HG03045 (cell line): ENCODE results near the gene THPO.
"Not testable (repeated sequence)": the region's sequence is repeated elsewhere in the genome, so short reads cannot be mapped to it uniquely, and the experiment has no call there.

ENCODE experiments used
- ATAC-seq: cut with Tn5 transposase; IDR thresholded peaks from one replicate; pipeline ENCODE4 v1.9.1; 2021; ENCODE audit warnings: mild to moderate bottlenecking, moderate library complexity; ENCODE audit not compliant: unreplicated experiment

Gene THPO

GRCh38 chr3:184352149-184352785 lies 25.7 kb downstream of the THPO start:
- no peak for ATAC-seq

DNA sequence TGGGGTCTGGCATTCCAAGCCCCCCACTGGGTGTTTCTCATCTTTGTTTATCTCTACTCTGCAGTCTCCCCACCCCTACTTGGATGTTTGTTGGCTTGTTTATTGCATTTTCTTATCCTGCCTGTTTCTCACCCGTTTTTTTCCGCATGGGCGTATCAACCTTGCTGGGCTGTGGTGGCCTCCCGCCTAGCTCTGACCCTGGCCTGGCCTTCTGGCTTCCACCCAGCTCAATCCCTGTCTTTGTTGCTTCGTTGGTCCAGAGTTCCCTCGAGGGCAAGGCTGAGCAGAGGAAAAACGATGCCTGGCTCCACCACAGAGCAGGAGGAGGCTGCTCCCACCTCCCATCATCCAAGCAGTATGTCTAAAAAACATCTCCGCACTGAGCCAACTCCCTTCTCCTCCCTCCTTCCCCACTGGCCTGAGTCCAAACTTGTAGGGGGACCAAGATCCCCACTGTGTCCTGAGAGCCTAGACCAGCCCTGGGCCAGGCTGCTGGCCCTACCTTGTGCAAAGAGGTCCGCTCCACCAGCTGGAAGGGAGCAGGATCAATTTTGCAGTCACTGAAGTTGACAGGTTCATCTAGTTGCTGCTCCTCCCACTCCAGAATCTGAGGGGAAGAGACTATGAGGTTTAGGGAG lies 26.4 kb downstream of the THPO start:
- ATAC-seq, result no peak

DNA sequence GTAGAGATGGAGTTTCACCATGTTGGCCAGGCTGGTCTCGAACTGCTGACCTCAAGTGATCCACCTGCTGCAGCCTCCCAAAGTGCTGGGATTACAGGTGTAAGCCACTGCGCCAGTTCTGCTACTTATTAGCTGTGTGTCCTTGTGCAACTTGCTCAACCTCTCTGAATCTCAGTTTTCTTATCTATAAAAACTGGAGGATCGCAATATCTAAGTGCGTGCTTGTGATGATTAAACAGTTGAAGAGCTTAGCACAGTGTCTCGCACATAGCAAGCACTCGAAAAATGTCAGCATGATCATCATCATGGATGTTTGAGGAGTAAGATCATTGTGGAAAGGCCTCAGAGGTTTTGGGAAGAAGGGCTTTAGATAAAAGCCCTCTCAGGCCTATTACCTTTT lies 27.4 kb downstream of the THPO start:
- no peak for ATAC-seq

GRCh38 chr3:184349563-184350470 lies 28.2 kb downstream of the THPO start:
- ATAC-seq, result no peak

GRCh38 chr3:184348057-184348382 lies 30.0 kb downstream of the THPO start:
- ATAC-seq, result no peak

GRCh38 chr3:184347321-184348056 lies 30.5 kb downstream of the THPO start:
- no peak for ATAC-seq

DNA sequence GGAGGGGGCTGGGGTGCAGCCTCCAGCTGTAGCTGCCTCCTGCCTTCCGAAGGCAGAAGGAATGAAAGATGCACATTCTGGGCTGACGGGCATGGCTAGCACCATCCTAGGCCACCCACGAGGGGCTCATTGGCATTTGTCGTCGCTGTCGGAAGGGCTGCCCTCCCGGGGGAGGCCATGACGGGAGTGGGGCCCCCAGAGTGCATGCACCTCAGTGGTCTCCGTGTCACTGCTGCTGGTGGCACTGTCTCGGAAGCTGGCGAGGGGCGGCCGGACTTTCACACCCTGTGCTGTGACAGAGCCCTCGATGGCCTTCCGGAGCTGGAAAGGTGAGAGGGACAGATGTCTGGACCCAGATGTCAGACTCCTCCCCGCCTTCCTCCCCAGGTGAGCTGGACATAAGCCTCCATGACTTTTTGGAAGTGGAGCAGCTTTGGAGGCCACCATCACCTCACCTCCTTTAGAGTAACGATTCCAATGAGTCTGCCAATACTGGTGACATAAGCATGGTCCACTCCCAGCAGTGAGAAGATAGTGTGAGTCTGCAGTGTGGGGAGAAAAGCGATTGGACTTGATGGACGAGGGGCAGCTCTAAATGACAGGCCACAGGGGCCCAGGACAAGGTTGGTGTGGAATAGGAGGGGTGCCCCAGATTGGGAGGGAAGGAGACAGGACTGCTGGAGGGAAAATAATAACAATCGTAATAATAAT lies 31.4 kb downstream of the THPO start:
- no peak for ATAC-seq

- ATAC-seq, result no peak
Measured at GRCh38 chr3:184345317-184346144, 32.5 kb downstream of the THPO start.

GRCh38 chr3:184344579-184345316 lies 33.3 kb downstream of the THPO start:
- ATAC-seq, result no peak

DNA sequence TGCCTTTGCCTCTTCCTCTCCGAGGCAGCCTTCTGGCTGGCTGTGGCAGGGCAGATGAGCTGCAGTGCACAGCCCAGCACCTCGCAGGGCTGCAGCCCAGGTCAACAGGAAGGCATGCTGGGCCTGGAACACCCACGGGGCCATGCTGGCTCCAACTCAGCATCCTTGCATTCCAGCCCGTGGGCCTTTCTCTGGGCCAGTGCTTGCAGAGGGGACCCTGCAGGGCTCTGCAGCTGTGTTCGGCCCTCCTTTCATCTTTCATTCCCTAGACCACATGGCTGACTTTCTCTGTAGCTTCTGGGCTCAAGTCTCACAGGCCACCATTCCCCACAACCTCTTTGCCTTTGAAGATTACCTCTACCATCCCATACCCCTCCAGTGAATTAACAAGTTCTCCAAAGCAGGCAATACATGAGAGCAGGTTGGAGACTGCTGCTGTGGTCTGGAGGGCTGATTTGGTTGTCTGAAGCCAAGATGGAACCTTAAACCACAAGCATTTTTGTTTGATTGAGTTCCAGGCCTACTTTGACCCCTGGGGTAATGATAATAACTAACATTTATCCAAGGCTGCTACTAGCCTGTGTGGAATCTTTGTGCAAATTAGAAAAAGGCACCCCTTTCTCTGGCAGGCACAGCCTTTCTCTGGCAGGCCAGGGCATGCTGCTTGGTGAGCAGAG lies 34.7 kb downstream of the THPO start:
- no peak for ATAC-seq

GRCh38 chr3:184341925-184342324 lies 36.1 kb downstream of the THPO start:
- no peak for ATAC-seq

DNA sequence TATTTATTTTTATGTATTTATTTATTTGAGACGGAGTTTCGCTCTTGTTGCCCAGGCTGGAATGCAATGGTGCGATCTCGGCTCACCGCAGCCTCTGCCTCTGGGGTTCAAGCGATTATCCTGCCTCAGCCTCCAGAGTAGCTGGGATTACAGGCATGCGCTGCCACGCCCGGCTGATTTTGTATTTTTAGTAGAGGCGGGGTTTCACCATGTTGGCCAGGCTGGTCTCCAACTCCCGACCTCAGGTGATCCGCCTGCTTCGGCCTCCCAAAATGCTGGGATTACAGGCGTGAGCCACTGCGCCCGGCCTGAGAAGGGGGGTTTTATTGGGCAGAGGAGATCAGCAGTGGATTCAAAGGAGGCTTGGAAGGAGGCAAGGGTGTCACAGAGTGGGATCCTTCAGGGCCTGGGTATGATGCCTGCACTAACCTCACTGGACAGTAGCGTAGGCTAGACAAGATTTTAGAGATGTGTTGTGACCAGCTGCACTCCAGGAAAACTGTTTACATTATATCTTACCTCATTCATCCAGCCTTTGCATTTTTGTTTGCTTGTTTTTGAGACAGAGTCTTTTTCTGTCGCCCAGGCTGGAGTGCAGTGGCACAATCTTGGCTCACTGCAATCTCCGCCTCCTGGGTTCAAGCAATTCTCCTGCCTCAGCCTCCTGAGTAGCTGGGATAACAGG lies 38.4 kb downstream of the THPO start:
- ATAC-seq, result not testable (repeated sequence)

DNA sequence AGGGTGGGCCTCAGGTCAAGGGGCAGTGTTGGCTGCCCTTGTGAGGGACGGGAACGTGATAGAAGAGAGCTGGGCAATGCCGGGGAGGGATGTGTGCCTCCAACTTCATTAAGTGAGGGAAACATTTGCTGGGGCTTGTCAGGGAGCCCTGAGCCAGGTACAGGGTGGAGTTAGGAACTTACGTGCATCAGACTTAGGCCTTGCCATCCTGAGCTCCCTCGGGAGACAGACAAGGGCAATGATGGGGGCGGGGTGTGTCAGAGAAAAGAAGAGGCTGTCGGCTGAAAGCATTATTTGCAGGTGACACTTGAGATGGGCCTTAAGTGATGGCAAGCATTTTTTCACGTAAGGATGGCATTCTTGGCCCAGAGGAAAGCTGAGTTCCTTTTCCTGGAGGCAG lies 39.0 kb downstream of the THPO start:
- no peak for ATAC-seq

GRCh38 chr3:184338511-184338945 lies 39.5 kb downstream of the THPO start:
- ATAC-seq, result no peak

- no peak for ATAC-seq
Measured at GRCh38 chr3:184337981-184338380, 40.0 kb downstream of the THPO start.

DNA sequence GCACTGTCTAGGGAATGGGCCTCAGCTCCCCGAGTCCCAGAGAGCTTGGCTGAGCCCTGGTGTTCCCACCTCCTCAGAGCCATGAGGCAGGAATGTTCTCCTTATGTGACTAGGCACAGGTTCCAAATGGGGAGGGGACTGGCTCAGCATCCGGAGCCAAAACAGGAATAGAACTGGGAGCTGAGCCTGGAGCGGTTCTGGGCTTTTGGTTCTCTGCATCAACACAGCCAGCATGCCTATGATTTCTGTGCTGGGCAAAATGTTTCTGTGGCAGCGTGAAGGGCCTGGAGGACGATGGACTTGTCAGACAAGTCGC lies 40.6 kb downstream of the THPO start, which contains the start of gene FAM131A:
Gene FAM131A (plus strand): TSS at position 202 of the 316 bp plus-strand sequence. CDS start 31 bp downstream, at position 233.
- no peak for ATAC-seq

DNA sequence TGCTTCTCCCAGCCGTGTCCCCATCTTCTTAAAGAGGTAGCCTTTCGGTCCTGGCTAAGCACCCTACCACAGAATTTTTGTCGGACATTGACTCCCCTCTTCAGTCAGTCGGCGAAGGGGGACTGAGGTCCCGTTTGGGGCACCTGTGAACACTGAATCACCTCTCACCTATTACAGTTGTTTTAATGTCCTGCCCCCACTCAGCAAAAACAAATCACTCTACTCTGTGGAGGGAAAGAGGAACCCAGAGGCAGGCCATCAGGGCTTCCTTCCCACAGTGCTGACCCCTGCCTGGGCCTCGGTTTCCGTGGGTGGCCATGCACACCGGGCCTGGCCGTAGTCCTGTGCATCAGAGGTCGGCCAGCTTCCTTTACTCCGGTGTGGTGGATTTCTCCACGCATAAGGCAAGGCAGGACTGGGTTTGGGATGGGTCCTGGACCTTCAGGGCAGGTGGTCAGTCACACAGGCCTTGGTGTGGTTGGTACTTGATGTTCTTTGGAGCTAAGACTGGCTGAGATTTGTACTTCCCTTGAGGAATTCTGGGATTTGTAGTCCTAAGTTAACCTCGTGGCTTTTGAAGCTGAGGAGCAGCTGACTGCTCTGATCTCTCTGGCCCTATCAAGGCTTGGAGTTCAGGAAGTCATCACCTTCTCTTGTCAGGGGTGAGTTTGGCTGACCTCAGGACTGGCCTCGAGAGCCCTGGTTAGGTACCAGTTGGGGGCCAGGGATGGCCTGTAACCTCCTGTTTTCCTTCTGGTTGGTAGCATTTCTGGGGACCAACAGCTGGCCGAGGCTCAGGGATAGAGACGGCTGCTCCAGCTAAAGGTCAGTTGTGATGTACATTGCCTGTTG lies 41.2 kb downstream of the THPO start:
- ATAC-seq, result no peak
